Erythroblast (primary cell): ENCODE results near the gene DPYSL4.

ENCODE experiments used
- GATA1 ChIP-seq: IDR thresholded peaks from 2 replicates; pipeline ENCODE4 v1.6.1; 2011; ENCODE audit warnings: low read depth, mild to moderate bottlenecking, control low read depth, low read length, moderate library complexity
- POLR2A ChIP-seq: IDR thresholded peaks from 2 replicates; pipeline ENCODE4 v1.6.1; 2011; ENCODE audit warnings: mild to moderate bottlenecking, low read length

DNA sequence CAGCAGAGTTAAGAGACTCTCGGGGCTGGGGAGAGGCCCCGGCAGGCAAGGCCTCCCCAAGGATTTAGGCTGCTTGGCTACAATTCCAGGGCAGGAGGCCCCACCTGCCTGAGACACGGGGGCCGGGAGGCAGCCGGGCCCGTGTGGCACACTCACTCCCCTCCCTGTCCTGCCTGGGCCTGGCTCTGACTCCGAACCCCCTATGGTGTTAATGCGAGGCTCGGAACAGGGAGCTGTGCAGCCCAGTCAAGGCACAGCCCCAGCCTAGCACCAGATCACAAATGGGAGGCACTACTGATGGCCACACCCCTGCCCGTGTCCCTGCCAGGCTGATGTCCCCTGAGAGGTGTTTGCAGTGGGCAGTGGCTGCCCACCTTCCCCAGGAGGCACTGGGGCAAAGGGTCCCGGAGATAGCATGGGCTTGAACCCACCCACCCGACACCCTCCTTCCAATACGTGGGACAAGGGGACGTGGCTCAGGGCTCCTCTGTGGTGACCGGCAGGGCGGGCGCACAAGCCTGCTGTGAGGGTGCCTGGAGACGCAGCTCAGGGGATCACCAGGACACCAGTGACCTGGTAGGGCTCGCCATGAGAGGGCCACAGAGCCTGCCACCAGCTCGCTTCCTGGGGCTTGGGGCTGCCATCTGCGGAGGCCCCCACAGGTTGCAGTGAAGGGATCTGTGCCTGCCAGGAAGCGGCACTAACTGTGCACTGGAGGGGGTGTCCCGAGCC lies 37.0 kb downstream of the DPYSL4 start:
- TF ChIP-seq POLR2A (no peak), GATA1 (no peak)
